Measurements from ENCODE around the gene FSD1. TPM values are rescaled to one million over a fixed set of nuclear protein-coding genes. Genes with fewer than 3 reads are reported as not detected.
A peak's percentile ranks its signal among the peaks of the same experiment; 100 is the strongest.

FSD1 gene
- total and polyA plus RNA-seq, 9 of the 15 experiments (the other 6 are each of a cell fraction or from before 2014, with no cell fraction given): 0.11 to 1.9 (median 0.94) TPM; not detected in 1

GRCh38 chr19:4334929-4335570, 30.7 kb downstream of the FSD1 start (continued):
- TF ChIP-seq PATZ1 (CRISPR knock-in tag; IDR thresholded peaks at IDR 0.05; ENCODE audit: borderline replicate concordance) (no peak), HNRNPL (IDR thresholded peaks at IDR 0.05; ENCODE audit: low read depth, low read length) (no peak), ERF (CRISPR knock-in tag; IDR thresholded peaks at IDR 0.05) (no peak), RB1 (IDR thresholded peaks at IDR 0.05; ENCODE audit: low read depth) (no peak), ARHGAP35 (IDR thresholded peaks at IDR 0.05; ENCODE audit: partially characterized antibody) (peak; percentile 58), EHMT2 (IDR thresholded peaks at IDR 0.05) (peak; percentile 75), ARID2 (IDR thresholded peaks at IDR 0.05) (no peak), NEUROD1 (IDR thresholded peaks at IDR 0.05; ENCODE audit: borderline replicate concordance, low read depth, low read length, partially characterized antibody) (no peak), TRIM24 (IDR thresholded peaks at IDR 0.05) (peak in 1 of 2 experiments; percentile 33; a peak in 1 of 4 replicates), E2F8 (IDR thresholded peaks at IDR 0.05; ENCODE audit: low read depth, partially characterized antibody) (no peak), BCLAF1 (IDR thresholded peaks at IDR 0.05; ENCODE audit: borderline replicate concordance in 1 of 2, control insufficient read depth in 1 of 2, low read depth in 2 of 2, low read length in 1 of 2) (peak in 1 of 2 experiments; percentile 88; a peak in 2 of 4 replicates), KDM1A (IDR thresholded peaks at IDR 0.05) (peak; percentile 84 to 88), VEZF1 (CRISPR knock-in tag; IDR thresholded peaks at IDR 0.05) (no peak), HDAC1 (IDR thresholded peaks at IDR 0.05) (peak in 1 of 2 experiments; percentile 82; a peak in 2 of 4 replicates), HLTF (IDR thresholded peaks at IDR 0.05) (0 out of 2 replicates have a peak, but pooled peaks have one; percentile 42)
